HepG2 (cell line): ENCODE measurements around the gene MYOM1. TPM values are rescaled to one million over a fixed set of nuclear protein-coding genes. Genes with fewer than 3 reads are reported as not detected.

Experiments used
- AGO2 ChIP-seq: fragments of 200-400 bp; formaldehyde crosslinking; optimal IDR thresholded peaks from 2 replicates; pipeline ENCODE3; 2017; ENCODE audit warnings: mild to moderate bottlenecking, low read depth, low read length, moderate library complexity
- CBX5 ChIP-seq: sonication (generic); formaldehyde crosslinking; IDR thresholded peaks from 2 replicates; pipeline ENCODE4 v1.4.0; 2020; ENCODE audit warnings: missing genetic modification reagents, borderline replicate concordance
- ESRRA ChIP-seq: sonication (generic); formaldehyde crosslinking; IDR thresholded peaks from 2 replicates; pipeline ENCODE4 v1.5.1; 2020; ENCODE audit warnings: mild to moderate bottlenecking, low read depth, missing genetic modification reagents
- ETV5 ChIP-seq: IDR thresholded peaks from 2 replicates; pipeline ENCODE4 v1.6.1; 2018; ENCODE audit warnings: missing biosample characterization, missing genetic modification reagents, inconsistent platforms, borderline replicate concordance
- HNRNPH1 ChIP-seq: fragments of 200-400 bp; formaldehyde crosslinking; optimal IDR thresholded peaks from 2 replicates; pipeline ENCODE3; 2017; ENCODE audit warnings: mild to moderate bottlenecking, low read depth, low read length
- KDM1A ChIP-seq: IDR thresholded peaks from 2 replicates; pipeline ENCODE4 v1.6.1; 2016; ENCODE audit warnings: missing compliant biosample characterization
- KDM3A ChIP-seq: IDR thresholded peaks from 2 replicates; pipeline ENCODE4 v1.6.1; 2018; ENCODE audit warnings: low read depth, missing compliant biosample characterization
- LRRFIP1 ChIP-seq: sonication (generic); formaldehyde crosslinking; conservative IDR thresholded peaks from 2 replicates; pipeline ENCODE4 v1.4.0; 2020; ENCODE audit warnings: missing genetic modification reagents
- MTA1 ChIP-seq: sonication (generic); formaldehyde crosslinking; IDR thresholded peaks from 2 replicates; pipeline ENCODE4 v1.4.0; 2020; ENCODE audit warnings: missing genetic modification reagents, mild to moderate bottlenecking, borderline replicate concordance
- MTERF4 ChIP-seq: sonication (generic); formaldehyde crosslinking; IDR thresholded peaks from 2 replicates; pipeline ENCODE4 v1.8.0; 2023; ENCODE audit warnings: mild to moderate bottlenecking, missing genetic modification reagents
- RARA ChIP-seq: IDR thresholded peaks from 2 replicates; pipeline ENCODE4 v1.6.1; 2016; ENCODE audit warnings: missing genetic modification reagents, missing compliant biosample characterization
- RCOR2 ChIP-seq: IDR thresholded peaks from 2 replicates; pipeline ENCODE4 v1.6.1; 2016; ENCODE audit warnings: missing biosample characterization, missing genetic modification reagents
- SAP130 ChIP-seq: IDR thresholded peaks from 2 replicates; pipeline ENCODE4 v1.6.1; 2016; ENCODE audit warnings: low read depth
- ZBTB3 ChIP-seq: sonication (generic); formaldehyde crosslinking; IDR thresholded peaks from 2 replicates; pipeline ENCODE4 v1.4.0; 2020; ENCODE audit warnings: low read depth, mild to moderate bottlenecking, moderate library complexity, missing genetic modification reagents, borderline replicate concordance
- ZFP90 ChIP-seq: sonication (generic); formaldehyde crosslinking; IDR thresholded peaks from 2 replicates; pipeline ENCODE4 v1.8.0; 2022; ENCODE audit warnings: missing genetic modification reagents, mild to moderate bottlenecking, inconsistent platforms, borderline replicate concordance
- ZNF230 ChIP-seq: sonication (generic); formaldehyde crosslinking; IDR thresholded peaks from 2 replicates; pipeline ENCODE4 v1.4.0; 2020; ENCODE audit warnings: mild to moderate bottlenecking, missing genetic modification reagents
- ZNF232 ChIP-seq: sonication (generic); formaldehyde crosslinking; IDR thresholded peaks from 2 replicates; pipeline ENCODE4 v1.4.0; 2020; ENCODE audit warnings: missing genetic modification reagents, borderline replicate concordance
- ZNF350 ChIP-seq: sonication (generic); formaldehyde crosslinking; IDR thresholded peaks from 2 replicates; pipeline ENCODE4 v1.4.0; 2020; ENCODE audit warnings: mild to moderate bottlenecking, low read depth, missing genetic modification reagents, borderline replicate concordance
- ZNF354B ChIP-seq: sonication (generic); formaldehyde crosslinking; IDR thresholded peaks from 2 replicates; pipeline ENCODE4 v1.8.0; 2022; ENCODE audit warnings: mild to moderate bottlenecking, missing genetic modification reagents
- ZNF383 ChIP-seq: sonication (generic); formaldehyde crosslinking; IDR thresholded peaks from 2 replicates; pipeline ENCODE4 v1.4.0; 2020; ENCODE audit warnings: missing genetic modification reagents, mild to moderate bottlenecking, borderline replicate concordance
- ZNF501 ChIP-seq: sonication (generic); formaldehyde crosslinking; IDR thresholded peaks from 2 replicates; pipeline ENCODE4 v1.5.1; 2020; ENCODE audit warnings: mild to moderate bottlenecking, moderate library complexity, missing genetic modification reagents
- ZNF704 ChIP-seq: sonication (generic); formaldehyde crosslinking; IDR thresholded peaks from 2 replicates; pipeline ENCODE4 v1.8.1; 2023; ENCODE audit warnings: mild to moderate bottlenecking, inconsistent platforms, moderate library complexity, missing genetic modification reagents, borderline replicate concordance
- ZSCAN29 ChIP-seq: sonication (generic); formaldehyde crosslinking; conservative IDR thresholded peaks from 2 replicates; pipeline ENCODE4 v1.4.0; 2020; ENCODE audit warnings: mild to moderate bottlenecking, missing genetic modification reagents
- ZSCAN31 ChIP-seq: sonication (generic); formaldehyde crosslinking; IDR thresholded peaks from 2 replicates; pipeline ENCODE4 v1.5.0; 2020; ENCODE audit warnings: low read depth, mild to moderate bottlenecking, missing genetic modification reagents
- polyA plus RNA-seq, 8 experiments: library from polyadenylated mRNA; depleted of rRNA in 3 of 8; stranded (reverse) in 7 of 8; unstranded in 1 of 8; fragments of >200 nt; fragmentation: Illumina TruSeq in 4 of 8; extraction: Trizol in 4 of 8; gene quantifications; 2 replicates each; pipeline versions ENCODE4 v1.2.1 to v1.2.3, GENCODE V29; 2011 to 2016; ENCODE audit warnings: low read depth in 4 of 8, missing spikeins in 1 of 8, mixed read lengths in 1 of 8; ENCODE audit not compliant: insufficient read depth in 1 of 8
- total RNA-seq, 5 experiments: library from RNA; depleted of rRNA; stranded (reverse); fragments of >200 nt; fragmentation: Illumina TruSeq; extraction: Trizol; gene quantifications; 2 replicates each; pipeline ENCODE4 v1.2.3, GENCODE V29; 2016; ENCODE audit warnings: low read depth in 1 of 5

The MYOM1 gene
- total and polyA plus RNA-seq, 2 of the 13 experiments (the other 11 are each of a cell fraction or from before 2014, with no cell fraction given), result 0.46 to 0.98 TPM

- TF ChIP-seq HNRNPH1 (no peak), RARA (CRISPR knock-in tag) (no peak), ZSCAN31 (CRISPR knock-in tag) (no peak), LRRFIP1 (no peak), MTA1 (CRISPR knock-in tag) (no peak), SAP130 (CRISPR knock-in tag) (peak; percentile 27; the same call in 1 of the 2 replicates), AGO2 (no peak), CBX5 (no peak), ZNF350 (peak; percentile 84; the same call in 1 of the 2 replicates), ZNF383 (no peak), ZNF354B (CRISPR knock-in tag) (no peak), RCOR2 (0 out of 2 replicates have a peak, but pooled peaks have one; percentile 28), ETV5 (peak; percentile 35; the same call in 1 of the 2 replicates), KDM3A (no peak), ZNF704 (CRISPR knock-in tag) (no peak), KDM1A (CRISPR knock-in tag) (no peak), ZSCAN29 (no peak), ESRRA (CRISPR knock-in tag) (no peak), ZNF501 (CRISPR knock-in tag) (peak; percentile 74), ZFP90 (CRISPR knock-in tag) (peak; percentile 68; the same call in 1 of the 2 replicates), ZNF230 (no peak), ZNF232 (CRISPR knock-in tag) (0 out of 2 replicates have a peak, but pooled peaks have one; percentile 77), MTERF4 (CRISPR knock-in tag) (no peak), ZBTB3 (no peak)
These were observed 156.7 kb downstream of the MYOM1 start (continued) for GRCh38 chr18:3062798-3063680.
